B cell (primary cell): Measurements from ENCODE around the gene TSHZ1. TPM values are rescaled to one million over a fixed set of nuclear protein-coding genes. Genes with fewer than 3 reads are reported as not detected.

Experiments used
- ATAC-seq: fragments of 200-7000 bp; cut with Tn5 transposase; one replicate; pipeline ENCODE4 v1.10.0; 2021; ENCODE audit warnings: low read depth, mild to moderate bottlenecking, moderate number of reproducible peaks, moderate library complexity
- CTCF ChIA-PET: fragments of 350-600 bp; sonication (Branson Sonifier 250); formaldehyde crosslinking; loops from one replicate; lab custom pipeline; 2021; ENCODE audit warnings: antibody characterized with exemption, inconsistent platforms; lab: Charles Lee
- POLR2A ChIA-PET: fragments of 350-600 bp; sonication (Branson Sonifier 250); formaldehyde crosslinking; loops from one replicate; lab custom pipeline; 2021; ENCODE audit warnings: antibody characterized with exemption; lab: Charles Lee
- DNase-seq: peaks from one replicate; pipeline ENCODE4 v3.0.0; 2013
- H2AFZ ChIP-seq: 2 replicates; pipeline ENCODE4 v1.6.1; 2012; ENCODE audit warnings: mild to moderate bottlenecking, low read depth, low read length; ENCODE audit not compliant: insufficient read depth, poor library complexity, severe bottlenecking
- H3K27ac ChIP-seq, 2 donors: 1 replicate in 1 of 2; 2 replicates in 1 of 2; pipeline ENCODE4 v1.5.1; 2012 to 2013; ENCODE audit warnings: low read length in 2 of 2, mild to moderate bottlenecking in 2 of 2, moderate library complexity in 1 of 2
- H3K27me3 ChIP-seq, 4 experiments: fragments of 200-600 bp in 1 of 4; sonication (generic) in 1 of 4; replicated peaks in 1 of 4; 1 replicate in 2 of 4; 2 replicates in 2 of 4; pipeline versions ENCODE4 v1.6.1 to v1.7.0; 2013 to 2016; ENCODE audit warnings: low read length in 3 of 4, mild to moderate bottlenecking in 2 of 4, mixed read lengths in 1 of 4, moderate library complexity in 1 of 4; ENCODE audit not compliant: insufficient read depth in 4 of 4, control insufficient read depth in 3 of 4; ENCODE audit errors: control extremely low read depth in 1 of 4
- H3K36me3 ChIP-seq, 2 experiments: replicated peaks in 1 of 2; 1 replicate in 1 of 2; 2 replicates in 1 of 2; pipeline versions ENCODE4 v1.6.1 to v1.7.1; 2013; ENCODE audit warnings: low read length in 1 of 2; ENCODE audit not compliant: insufficient read depth in 2 of 2, control insufficient read depth in 1 of 2; ENCODE audit errors: control extremely low read depth in 1 of 2, extremely low read depth in 1 of 2
- H3K4me1 ChIP-seq, 2 donors: fragments of 200-600 bp in 1 of 2; sonication (generic) in 1 of 2; 1 replicate in 1 of 2; 2 replicates in 1 of 2; pipeline versions ENCODE4 v1.5.1 to v1.6.1; 2013 to 2017; ENCODE audit warnings: low read length in 2 of 2; ENCODE audit not compliant: control insufficient read depth in 2 of 2, insufficient read depth in 2 of 2
- H3K4me2 ChIP-seq: replicated peaks from 2 replicates; pipeline ENCODE3; 2012; ENCODE audit warnings: mild to moderate bottlenecking, low read depth, low read length; ENCODE audit not compliant: poor library complexity, severe bottlenecking
- H3K4me3 ChIP-seq, 5 experiments: fragments of 200-600 bp in 1 of 5; sonication (generic) in 1 of 5; 1 replicate in 3 of 5; 2 replicates in 2 of 5; pipeline versions ENCODE4 v1.5.1 to v1.7.0; 2011 to 2016; ENCODE audit warnings: low read length in 4 of 5, mild to moderate bottlenecking in 4 of 5, low read depth in 2 of 5, control low read depth in 1 of 5, moderate library complexity in 1 of 5; ENCODE audit not compliant: insufficient read depth in 1 of 5; ENCODE audit errors: control extremely low read depth in 1 of 5, extremely low read depth in 1 of 5
- H3K79me2 ChIP-seq: fragments of 200-600 bp; sonication (generic); one replicate; pipeline ENCODE4 v1.6.0; 2016; ENCODE audit warnings: low read length; ENCODE audit not compliant: control insufficient read depth, insufficient read depth
- H3K9ac ChIP-seq: fragments of 200-600 bp; sonication (generic); 2 replicates; pipeline ENCODE4 v1.6.1; 2017; ENCODE audit warnings: mild to moderate bottlenecking, low read length, moderate library complexity
- H3K9me3 ChIP-seq, 3 donors: one replicate each; pipeline versions ENCODE4 v1.6.1 to v1.7.1; 2013; ENCODE audit warnings: low read length in 2 of 3; ENCODE audit not compliant: control insufficient read depth in 2 of 3, insufficient read depth in 1 of 3; ENCODE audit errors: control extremely low read depth in 1 of 3
- H4K20me1 ChIP-seq: 2 replicates; pipeline ENCODE4 v1.6.0; 2012; ENCODE audit warnings: mild to moderate bottlenecking, low read length; ENCODE audit not compliant: insufficient read depth, control insufficient read depth, poor library complexity, severe bottlenecking
- H3K27ac Mint-ChIP-seq: one replicate; pipeline ENCODE4 v1.8.0; 2021; ENCODE audit warnings: mixed read lengths
- H3K27me3 Mint-ChIP-seq: one replicate; pipeline ENCODE4 v1.8.0; 2021; ENCODE audit warnings: mixed read lengths
- H3K4me1 Mint-ChIP-seq: one replicate; pipeline ENCODE4 v1.8.0; 2021; ENCODE audit warnings: mixed read lengths
- H3K4me3 Mint-ChIP-seq: one replicate; pipeline ENCODE4 v1.8.0; 2021; ENCODE audit warnings: mixed read lengths
- H3K9me3 Mint-ChIP-seq: one replicate; pipeline ENCODE4 v1.8.0; 2022; ENCODE audit warnings: mixed read lengths; ENCODE audit not compliant: insufficient read depth
- CTCF ChIP-seq: fragments of 200-600 bp; IDR thresholded peaks from one replicate; pipeline ENCODE4 v1.8.0; 2022; ENCODE audit warnings: antibody characterized with exemption, mild to moderate bottlenecking
- EZH2 ChIP-seq: IDR thresholded peaks from 2 replicates; pipeline ENCODE4 v1.6.1; 2012; ENCODE audit warnings: borderline replicate concordance, low read depth, mild to moderate bottlenecking, moderate library complexity, low read length; ENCODE audit not compliant: insufficient read depth, poor library complexity, severe bottlenecking
- WGBS: methylation state at CpG from one replicate; pipeline ENCODE4 v1.1.5; 2013; ENCODE audit warnings: missing lambda C conversion rate; ENCODE audit not compliant: insufficient coverage; 5-methylcytosine and 5-hydroxymethylcytosine counted together
- intact Hi-C: fragments of 100-400 bp; cut with micrococcal nuclease; formaldehyde crosslinking; loops from one replicate; pipeline ENCODE4 v1.10.0; 2022
- polyA plus RNA-seq: library from polyadenylated mRNA; depleted of rRNA; stranded (reverse); fragments of >200 nt; gene quantifications from 2 replicates; pipeline ENCODE4 v1.2.3, GENCODE V29; 2012
- total RNA-seq, 2 donors: library from RNA; stranded (reverse); fragments of 120-200 nt in 1 of 2; gene quantifications; 1 replicate in 1 of 2; 2 replicates in 1 of 2; pipeline versions ENCODE4 v1.2.3 to v1.2.4, GENCODE V29; 2013 to 2022

TSHZ1 gene
- total and polyA plus RNA-seq, 2 donors (not counting 1 experiment from before 2014, with no cell fraction given) = 5.3 to 9.8 TPM

GRCh38 chr18:75170022-75170789 is 40.4 kb upstream of the TSHZ1 start:
- Mint-ChIP-seq H3K4me1 (peaks cover 16% of the 10 kb centered on the region), H3K9me3 (no peaks in the 10 kb centered on the region), H3K4me3 (no peak overlapping the region), H3K27ac (no peak overlapping the region), H3K27me3 (peaks cover 7% of the 10 kb centered on the region)
- H3K4me3 ChIP-seq = no peak overlapping the region
- DNase-seq (no peak), ATAC-seq (no peak)
- no peaks in the 10 kb centered on the region for H3K36me3 ChIP-seq
- peaks cover 7 to 13% of the 10 kb centered on the region in 2 donors for H3K4me1 ChIP-seq
- no peak overlapping the region for H3K27ac ChIP-seq
- H3K4me2 ChIP-seq = no peak overlapping the region
- TF ChIP-seq EZH2 (no peak), CTCF (no peak)
- intact Hi-C loops = no loop called here
- CTCF ChIA-PET = no interaction called here
- WGBS = 96% methylated on average over 29 of the region's 34 CpGs
- H2AFZ ChIP-seq = no peak overlapping the region
- peaks cover 0 to 4% (median 0%) of the 10 kb centered on the region in 4 experiments for H3K27me3 ChIP-seq
- H3K9me3 ChIP-seq = peaks cover 0 to 7% (median 0%) of the 10 kb centered on the region in 3 donors
- H3K9ac ChIP-seq = no peak overlapping the region
- POLR2A ChIA-PET = no interaction called here
- H3K79me2 ChIP-seq = no peaks in the 10 kb centered on the region
- no peaks in the 10 kb centered on the region for H4K20me1 ChIP-seq

GRCh38 chr18:75170916-75171315 is 39.7 kb upstream of the TSHZ1 start:
- H3K36me3 ChIP-seq = no peaks in the 10 kb centered on the region
- no peak overlapping the region for H3K4me3 Mint-ChIP-seq
- no peak overlapping the region for H2AFZ ChIP-seq
- H3K9ac ChIP-seq = no peak overlapping the region
- H3K27ac Mint-ChIP-seq = no peak overlapping the region
- peaks cover 7 to 13% of the 10 kb centered on the region in 2 donors for H3K4me1 ChIP-seq
- ChIA-PET POLR2A (no interaction called here), CTCF (no interaction called here)
- H3K4me3 ChIP-seq = no peak overlapping the region
- H3K4me1 Mint-ChIP-seq = peaks cover 16% of the 10 kb centered on the region
- H3K27me3 Mint-ChIP-seq = peaks cover 7% of the 10 kb centered on the region
- DNase-seq (no peak), ATAC-seq (no peak)
- intact Hi-C loops = no loop called here
- H3K9me3 ChIP-seq = peaks cover 0 to 7% (median 0%) of the 10 kb centered on the region in 3 donors
- no peaks in the 10 kb centered on the region for H3K79me2 ChIP-seq
- H3K27ac ChIP-seq = no peak overlapping the region
- no peak for TF ChIP-seq CTCF
- no peak for TF ChIP-seq EZH2
- H3K27me3 ChIP-seq = peaks cover 0 to 4% (median 0%) of the 10 kb centered on the region in 4 experiments
- 99% methylated on average over 10 of the region's 11 CpGs for whole genome bisulfite sequencing
- H3K9me3 Mint-ChIP-seq = no peaks in the 10 kb centered on the region
- H3K4me2 ChIP-seq = no peak overlapping the region
- H4K20me1 ChIP-seq = no peaks in the 10 kb centered on the region
